ENCODE measurements around the gene NTMT1.

NTMT1 gene

DNA sequence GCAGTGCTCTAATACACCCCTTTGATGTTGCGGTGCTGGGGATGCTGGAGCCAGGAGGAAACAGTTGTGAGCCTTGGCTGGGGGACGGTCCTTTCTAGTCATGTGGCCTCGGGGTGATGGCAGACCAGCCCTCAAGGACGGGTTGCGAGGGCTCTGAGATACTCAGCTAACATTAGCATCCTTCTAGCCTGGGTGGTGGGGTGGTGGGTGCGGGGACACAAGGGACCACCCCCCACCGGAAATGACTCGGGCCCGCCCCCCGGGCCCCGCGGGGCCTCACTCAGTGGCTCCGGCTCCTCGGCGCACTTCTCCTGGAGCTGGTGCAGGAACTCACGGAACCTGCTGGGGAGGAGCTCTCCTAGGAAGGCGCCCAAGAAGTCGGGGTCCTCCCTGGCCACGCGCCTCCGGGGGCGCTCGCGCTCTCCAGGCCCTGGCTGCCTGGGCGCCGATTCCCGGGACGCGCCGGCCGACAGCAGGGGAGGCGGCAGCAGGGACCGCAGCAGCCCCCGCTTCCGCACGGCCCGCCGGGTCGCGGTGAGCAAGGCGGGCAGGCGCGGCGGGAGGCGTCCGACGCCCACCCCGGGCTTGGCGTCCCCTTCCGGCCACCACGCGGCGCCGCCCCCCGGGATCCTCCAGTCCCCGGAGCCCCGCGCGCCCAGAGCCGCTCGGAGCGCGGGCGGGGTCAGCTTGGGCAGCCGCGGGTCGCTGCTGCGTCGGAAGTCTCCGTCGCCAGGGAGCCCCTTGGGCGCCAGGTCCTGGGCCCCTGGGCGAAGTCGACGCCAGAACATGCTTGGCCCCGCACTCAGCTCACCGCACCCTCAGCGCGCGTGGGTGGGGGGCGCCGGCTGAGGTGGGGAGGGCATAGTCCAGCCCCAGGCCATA is 5.9 kb upstream of the NTMT1 start:
- H3K27me3 ChIP-seq (ENCODE audit: insufficient read depth, poor library complexity, severe bottlenecking): peaks cover 9% of the 10 kb centered on the region
- no peak for TF ChIP-seq POLR2AphosphoS5 (IDR thresholded peaks at IDR 0.05; ENCODE audit: low read depth)
- TF ChIP-seq SPI1 (IDR thresholded peaks at IDR 0.05; ENCODE audit: borderline replicate concordance, low read depth): no peak
- no peak for TF ChIP-seq GABPA (IDR thresholded peaks at IDR 0.05; ENCODE audit: low read depth)
- TF ChIP-seq, protein P1, sequence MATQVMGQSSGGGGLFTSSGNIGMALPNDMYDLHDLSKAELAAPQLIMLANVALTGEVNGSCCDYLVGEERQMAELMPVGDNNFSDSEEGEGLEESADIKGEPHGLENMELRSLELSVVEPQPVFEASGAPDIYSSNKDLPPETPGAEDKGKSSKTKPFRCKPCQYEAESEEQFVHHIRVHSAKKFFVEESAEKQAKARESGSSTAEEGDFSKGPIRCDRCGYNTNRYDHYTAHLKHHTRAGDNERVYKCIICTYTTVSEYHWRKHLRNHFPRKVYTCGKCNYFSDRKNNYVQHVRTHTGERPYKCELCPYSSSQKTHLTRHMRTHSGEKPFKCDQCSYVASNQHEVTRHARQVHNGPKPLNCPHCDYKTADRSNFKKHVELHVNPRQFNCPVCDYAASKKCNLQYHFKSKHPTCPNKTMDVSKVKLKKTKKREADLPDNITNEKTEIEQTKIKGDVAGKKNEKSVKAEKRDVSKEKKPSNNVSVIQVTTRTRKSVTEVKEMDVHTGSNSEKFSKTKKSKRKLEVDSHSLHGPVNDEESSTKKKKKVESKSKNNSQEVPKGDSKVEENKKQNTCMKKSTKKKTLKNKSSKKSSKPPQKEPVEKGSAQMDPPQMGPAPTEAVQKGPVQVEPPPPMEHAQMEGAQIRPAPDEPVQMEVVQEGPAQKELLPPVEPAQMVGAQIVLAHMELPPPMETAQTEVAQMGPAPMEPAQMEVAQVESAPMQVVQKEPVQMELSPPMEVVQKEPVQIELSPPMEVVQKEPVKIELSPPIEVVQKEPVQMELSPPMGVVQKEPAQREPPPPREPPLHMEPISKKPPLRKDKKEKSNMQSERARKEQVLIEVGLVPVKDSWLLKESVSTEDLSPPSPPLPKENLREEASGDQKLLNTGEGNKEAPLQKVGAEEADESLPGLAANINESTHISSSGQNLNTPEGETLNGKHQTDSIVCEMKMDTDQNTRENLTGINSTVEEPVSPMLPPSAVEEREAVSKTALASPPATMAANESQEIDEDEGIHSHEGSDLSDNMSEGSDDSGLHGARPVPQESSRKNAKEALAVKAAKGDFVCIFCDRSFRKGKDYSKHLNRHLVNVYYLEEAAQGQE (IDR thresholded peaks at IDR 0.05; ENCODE audit: insufficient replicate concordance, low read depth): no peak
- TF ChIP-seq, protein P2, sequence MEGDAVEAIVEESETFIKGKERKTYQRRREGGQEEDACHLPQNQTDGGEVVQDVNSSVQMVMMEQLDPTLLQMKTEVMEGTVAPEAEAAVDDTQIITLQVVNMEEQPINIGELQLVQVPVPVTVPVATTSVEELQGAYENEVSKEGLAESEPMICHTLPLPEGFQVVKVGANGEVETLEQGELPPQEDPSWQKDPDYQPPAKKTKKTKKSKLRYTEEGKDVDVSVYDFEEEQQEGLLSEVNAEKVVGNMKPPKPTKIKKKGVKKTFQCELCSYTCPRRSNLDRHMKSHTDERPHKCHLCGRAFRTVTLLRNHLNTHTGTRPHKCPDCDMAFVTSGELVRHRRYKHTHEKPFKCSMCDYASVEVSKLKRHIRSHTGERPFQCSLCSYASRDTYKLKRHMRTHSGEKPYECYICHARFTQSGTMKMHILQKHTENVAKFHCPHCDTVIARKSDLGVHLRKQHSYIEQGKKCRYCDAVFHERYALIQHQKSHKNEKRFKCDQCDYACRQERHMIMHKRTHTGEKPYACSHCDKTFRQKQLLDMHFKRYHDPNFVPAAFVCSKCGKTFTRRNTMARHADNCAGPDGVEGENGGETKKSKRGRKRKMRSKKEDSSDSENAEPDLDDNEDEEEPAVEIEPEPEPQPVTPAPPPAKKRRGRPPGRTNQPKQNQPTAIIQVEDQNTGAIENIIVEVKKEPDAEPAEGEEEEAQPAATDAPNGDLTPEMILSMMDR (IDR thresholded peaks at IDR 0.05; ENCODE audit: insufficient read depth, low read length): no peak
- DNase-seq (ENCODE audit: low read depth in 1 of 2, low spot score in 1 of 2): no peak
- no peak overlapping the region for H3K27ac ChIP-seq (replicated peaks)
- H3K4me3 ChIP-seq (replicated peaks; ENCODE audit: insufficient read depth, low read length): peak overlapping the region; percentile 32

DNA sequence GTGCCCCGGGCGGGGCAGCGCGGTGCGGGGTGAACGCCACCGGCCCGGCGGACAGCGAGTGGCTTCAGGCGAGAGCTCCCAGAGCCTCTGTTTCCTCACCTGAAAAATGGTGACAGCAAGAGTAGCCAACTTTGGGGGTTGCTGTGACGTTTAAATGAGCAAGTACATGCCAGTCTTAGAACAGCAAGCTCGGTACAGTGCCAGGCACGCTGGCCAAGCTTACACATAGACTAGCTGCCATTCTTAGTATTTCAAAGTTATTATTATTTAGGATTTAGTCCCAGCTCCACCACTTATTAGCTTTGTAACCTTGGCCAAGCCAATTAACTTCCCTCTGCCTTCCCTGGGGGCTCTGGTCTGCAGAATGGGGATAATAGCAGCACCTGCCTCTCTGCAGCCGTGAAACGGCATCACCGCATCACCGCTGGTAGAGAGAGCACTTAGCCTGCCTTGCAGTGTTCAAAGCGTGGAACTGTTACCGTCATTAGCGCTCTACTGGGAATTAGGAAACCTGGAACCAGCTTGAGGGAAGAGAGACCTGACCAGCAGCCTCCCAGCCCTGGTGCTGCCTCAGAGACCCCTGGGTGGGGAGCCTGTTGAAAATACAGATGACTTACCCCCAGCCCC is 5.2 kb upstream of the NTMT1 start, which contains the start of gene C9orf50:
Gene C9orf50, minus strand, starts transcription at position 433 of the 627 bp plus-strand sequence. CDS start 527 bp downstream, outside the sequence.
- H3K27ac ChIP-seq (replicated peaks): no peak within 1 kb of the TSS
- DNase-seq (ENCODE audit: low read depth in 1 of 2, low spot score in 1 of 2): no peak
- H3K27me3 ChIP-seq (ENCODE audit: insufficient read depth, poor library complexity, severe bottlenecking): peaks cover 9% of the 10 kb centered on the region
- no peak for TF ChIP-seq SPI1 (IDR thresholded peaks at IDR 0.05; ENCODE audit: borderline replicate concordance, low read depth)
- TF ChIP-seq, protein P2 (IDR thresholded peaks at IDR 0.05; ENCODE audit: insufficient read depth, low read length): no peak
- peak within 1 kb of the TSS; percentile 32 for H3K4me3 ChIP-seq (replicated peaks; ENCODE audit: insufficient read depth, low read length)

DNA sequence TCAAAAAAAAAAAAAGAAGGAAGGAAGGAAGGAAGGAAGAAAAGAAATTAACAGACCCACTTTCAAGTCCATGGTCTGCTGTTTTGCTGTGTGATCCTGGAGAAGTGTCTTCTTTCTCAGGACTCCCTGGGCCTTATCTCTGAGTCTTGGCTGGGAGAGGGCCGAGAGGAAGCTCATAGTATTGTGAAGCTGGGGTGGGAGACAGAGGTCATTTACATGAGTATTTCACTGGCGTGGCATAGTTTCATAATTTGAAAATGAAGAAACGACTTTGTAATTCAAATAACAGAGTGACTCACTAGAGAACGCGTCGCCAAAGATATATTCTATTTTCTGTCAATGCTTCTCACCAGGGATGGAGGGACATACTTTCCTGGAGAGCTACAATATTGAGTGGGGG is 2.6 kb upstream of the NTMT1 start:
- no peak for TF ChIP-seq SPI1 (IDR thresholded peaks at IDR 0.05; ENCODE audit: borderline replicate concordance, low read depth)
- TF ChIP-seq GABPA (IDR thresholded peaks at IDR 0.05; ENCODE audit: low read depth): no peak
- no peak for TF ChIP-seq POLR2AphosphoS5 (IDR thresholded peaks at IDR 0.05; ENCODE audit: low read depth)
- TF ChIP-seq, protein P1 (IDR thresholded peaks at IDR 0.05; ENCODE audit: insufficient replicate concordance, low read depth): no peak
- TF ChIP-seq, protein P2 (IDR thresholded peaks at IDR 0.05; ENCODE audit: insufficient read depth, low read length): no peak
- H3K27ac ChIP-seq (replicated peaks): peak overlapping the region; percentile 95
- peaks cover 9% of the 10 kb centered on the region for H3K27me3 ChIP-seq (ENCODE audit: insufficient read depth, poor library complexity, severe bottlenecking)
- peak; percentile 68 to 70 for DNase-seq (ENCODE audit: low read depth in 1 of 2, low spot score in 1 of 2)
- H3K4me3 ChIP-seq (replicated peaks; ENCODE audit: insufficient read depth, low read length): no peak overlapping the region
